Endometrial microvascular endothelial cells (primary cell): ENCODE data around the gene IDH1. TPM values are rescaled to one million over a fixed set of nuclear protein-coding genes. Genes with fewer than 3 reads are reported as not detected.
"Not testable (repeated sequence)": the region's sequence is repeated elsewhere in the genome, so short reads cannot be mapped to it uniquely, and the experiment has no call there.

Experiments used
- in situ Hi-C: cut with HindIII; loops from 2 replicates; pipeline ENCODE4 v1.10.0; 2017; ENCODE audit warnings: low sequenced_read_pairs, low pct_unique_long_range_greater_than_20kb; ENCODE audit errors: inconsistent ontology term
- total RNA-seq: library from RNA; depleted of rRNA; stranded (reverse); fragments of >200 nt; gene quantifications from one replicate; pipeline ENCODE4 v1.2.3, GENCODE V29; 2015; ENCODE audit errors: inconsistent ontology term

The IDH1 gene
- total RNA-seq, 1 donor from 2014 or later, result 89.7 TPM

- in situ Hi-C loops, result no loop called here
These were observed 10.5 kb upstream of the IDH1 start for GRCh38 chr2:208265371-208265800.

- in situ Hi-C loops, result not testable (repeated sequence)
These were observed 2.3 kb upstream of the IDH1 start for GRCh38 chr2:208256849-208257813.

DNA sequence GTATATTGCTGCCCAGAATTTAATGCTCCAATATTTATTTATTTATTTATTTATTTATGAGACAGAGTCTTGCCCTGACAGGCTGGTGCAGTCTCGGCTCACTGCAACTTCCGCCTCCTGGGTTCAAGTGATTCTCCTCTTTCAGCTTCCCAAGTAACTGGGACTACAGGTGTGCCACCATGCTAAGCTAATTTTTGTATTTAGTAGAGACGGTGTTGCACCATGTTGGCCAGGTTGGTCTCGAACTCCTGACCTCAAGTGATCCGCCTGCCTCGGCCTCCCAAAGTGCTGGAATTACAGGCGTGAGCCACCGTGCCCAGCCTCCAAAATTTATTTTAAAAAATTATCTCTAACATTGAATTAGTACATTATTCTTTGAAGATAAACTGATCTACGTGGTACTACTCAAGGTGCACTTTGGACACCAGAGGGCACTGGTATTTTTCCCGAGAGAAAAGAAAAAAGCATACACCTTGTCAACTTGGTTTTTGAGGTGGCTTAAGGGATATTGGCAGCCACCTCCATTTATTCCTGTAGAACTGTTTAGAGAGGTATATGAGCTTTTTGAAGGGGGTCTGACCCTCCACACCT, 1.4 kb upstream of the IDH1 start:
- in situ Hi-C loops, result no loop called here

GRCh38 chr2:208255557-208256106, 761 bp upstream of the IDH1 start:
- in situ Hi-C loops, result no loop called here

GRCh38 chr2:208254118-208254870, 577 bp downstream of the IDH1 start:
- in situ Hi-C loops, result no loop called here

GRCh38 chr2:208253600-208254117, 1.2 kb downstream of the IDH1 start:
- in situ Hi-C loops, result no loop called here

GRCh38 chr2:208252716-208253492, 2.0 kb downstream of the IDH1 start:
- in situ Hi-C loops, result no loop called here

- in situ Hi-C loops, result no loop called here
These were observed 3.8 kb downstream of the IDH1 start for GRCh38 chr2:208251098-208251497.

GRCh38 chr2:208250388-208250787, 4.5 kb downstream of the IDH1 start:
- in situ Hi-C loops, result no loop called here

DNA sequence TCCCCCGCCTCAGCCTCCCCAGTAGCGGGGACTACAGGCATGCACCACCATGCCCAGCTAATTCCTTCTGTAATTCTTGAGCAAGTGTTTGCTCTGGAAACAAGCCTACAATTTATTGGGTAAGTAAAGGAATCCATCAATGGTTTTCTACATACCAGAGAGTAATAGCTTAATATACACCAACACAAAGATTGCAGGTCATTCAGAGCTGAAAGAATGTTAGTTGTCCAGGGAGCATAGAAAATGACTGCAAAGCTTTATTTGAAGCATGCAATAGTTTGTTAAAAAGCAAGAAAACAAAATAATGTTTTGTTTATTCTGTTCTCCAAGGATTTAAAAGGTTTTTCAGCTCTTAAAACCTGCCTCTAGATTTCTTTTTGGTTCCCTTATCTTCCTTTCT, 5.6 kb downstream of the IDH1 start:
- in situ Hi-C loops, result no loop called here

GRCh38 chr2:208248601-208249000, 6.3 kb downstream of the IDH1 start:
- in situ Hi-C loops, result no loop called here

DNA sequence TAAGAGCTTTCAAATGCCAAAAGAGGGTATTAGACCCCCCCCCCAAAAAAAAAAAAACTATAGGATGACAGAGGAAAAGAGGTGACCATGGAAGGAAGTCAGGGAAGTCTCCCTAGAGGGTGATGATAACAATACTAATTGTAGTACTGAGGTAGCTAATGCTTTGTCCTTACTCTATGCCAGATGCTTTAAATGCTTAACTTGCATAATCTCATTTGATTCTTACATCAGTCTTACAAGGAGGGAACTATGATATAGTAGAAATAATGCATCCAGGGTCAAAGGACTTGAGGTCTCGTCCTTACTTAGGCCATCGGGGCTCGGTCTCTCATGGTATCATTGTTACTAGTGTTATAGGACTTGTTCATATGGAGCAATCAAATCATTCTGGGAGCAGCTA, 9.1 kb downstream of the IDH1 start:
- in situ Hi-C loops, result no loop called here

DNA sequence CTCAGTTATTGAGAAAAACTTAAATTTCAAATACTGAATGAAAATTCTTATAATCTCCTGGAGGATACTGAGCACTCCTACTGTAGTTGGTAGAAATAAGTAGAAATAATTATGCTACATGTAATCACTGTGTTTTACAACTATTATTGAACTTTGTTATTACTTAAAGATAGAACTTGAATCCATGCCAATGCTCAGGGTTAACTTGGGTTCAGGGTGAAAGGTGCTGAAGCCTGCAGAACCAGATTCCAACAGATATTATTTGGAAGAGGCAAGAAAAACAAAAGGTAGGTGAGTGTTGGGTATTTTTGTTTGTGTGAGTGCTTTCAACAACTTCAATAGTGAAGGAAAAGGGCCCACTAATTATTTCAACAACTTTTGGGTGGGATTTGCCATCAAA, 10.4 kb downstream of the IDH1 start:
- in situ Hi-C loops, result no loop called here

DNA sequence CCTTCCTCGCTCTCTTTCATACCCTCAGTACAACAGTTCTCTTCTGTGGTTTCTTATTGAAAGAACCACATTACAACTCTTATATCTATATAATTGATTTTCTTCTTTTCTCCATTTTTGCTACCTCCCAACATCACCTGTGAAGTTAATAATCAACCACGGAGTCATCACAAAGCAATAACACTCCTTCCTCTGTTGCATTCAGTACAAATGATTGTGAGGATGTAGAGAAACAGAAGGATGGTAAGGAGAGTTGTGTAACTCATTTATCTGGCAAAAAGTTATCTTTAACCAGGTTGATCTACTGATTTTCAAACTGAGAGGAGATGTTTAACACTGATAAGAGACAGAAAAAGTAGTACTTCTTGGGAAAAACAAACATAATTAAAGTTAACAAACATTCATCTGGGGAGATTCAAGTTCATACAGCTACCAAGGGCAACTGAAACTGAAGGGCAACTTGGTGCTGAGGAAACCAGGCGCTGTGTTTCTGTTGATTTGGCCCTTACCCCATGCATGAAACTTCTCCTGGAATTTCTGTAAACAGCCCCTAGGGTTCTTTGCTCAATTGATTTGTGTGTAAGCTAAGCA, 14.2 kb downstream of the IDH1 start:
- in situ Hi-C loops, result no loop called here

GRCh38 chr2:208239770-208240493, 14.9 kb downstream of the IDH1 start:
- in situ Hi-C loops, result no loop called here

DNA sequence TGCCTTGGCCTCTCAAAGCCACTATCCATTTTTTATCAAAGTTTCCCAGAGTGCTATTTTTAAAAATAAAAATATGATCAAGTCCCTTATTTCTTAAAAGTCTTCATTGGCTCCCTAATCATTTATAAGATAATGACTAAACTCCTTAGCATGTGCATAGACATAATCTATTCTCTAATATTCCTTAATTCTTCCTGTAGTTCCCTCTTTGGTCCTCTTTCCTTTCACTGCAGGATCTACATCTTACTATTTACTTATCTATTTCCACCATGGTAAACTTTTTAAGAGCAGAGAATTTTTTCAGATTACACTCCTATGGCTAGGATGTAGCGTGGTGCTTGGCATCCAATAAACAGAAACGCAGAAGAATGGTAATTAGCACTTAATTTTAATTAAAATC, 19.0 kb downstream of the IDH1 start:
- in situ Hi-C loops, result no loop called here

DNA sequence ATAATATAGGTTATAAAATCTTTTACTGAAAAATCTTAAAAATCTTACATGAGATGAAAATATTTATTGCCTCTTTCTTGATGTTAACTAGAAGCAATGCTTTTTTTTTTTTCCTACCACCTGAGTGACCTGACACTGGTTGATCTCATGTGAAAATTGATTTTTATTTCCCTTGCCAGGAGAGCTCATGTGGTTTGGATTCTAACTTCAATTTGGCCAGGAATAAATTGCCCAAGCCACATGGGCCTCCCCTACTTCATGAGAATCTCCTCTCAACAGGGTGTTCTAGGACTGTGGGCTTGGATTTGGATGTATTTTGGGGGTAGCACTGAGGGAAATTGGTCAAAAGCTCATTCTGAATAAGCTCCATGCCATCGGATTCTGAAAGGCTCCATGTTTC, 20.1 kb downstream of the IDH1 start:
- in situ Hi-C loops, result no loop called here
